Body of pancreas (tissue), 4 donors: ENCODE data around the gene PANX1. TPM values are rescaled to one million over a fixed set of nuclear protein-coding genes. Genes with fewer than 3 reads are reported as not detected.

Source experiments
- ATAC-seq: fragments of 150-250 bp; one replicate; pipeline ENCODE4 v1.9.1; 2016
- DNase-seq, 4 donors: peaks; one replicate each; pipeline ENCODE4 v3.0.0-alpha.2; 2019
- H3K27ac ChIP-seq, 4 donors: fragments of 200-600 bp; sonication (generic); 1 replicate in 3 of 4; 2 replicates in 1 of 4; pipeline versions ENCODE4 v1.5.1 to v1.6.1; 2016 to 2019; ENCODE audit warnings: mild to moderate bottlenecking in 1 of 4, mixed read lengths in 1 of 4, moderate library complexity in 1 of 4
- H3K27me3 ChIP-seq, 2 donors: fragments of 200-600 bp; sonication (generic); one replicate each; pipeline ENCODE4 v1.6.0; 2016; ENCODE audit warnings: mild to moderate bottlenecking in 1 of 2
- H3K36me3 ChIP-seq, 2 donors: fragments of 200-600 bp; sonication (generic); replicated peaks in 1 of 2; 2 replicates each; pipeline ENCODE4 v1.5.1; 2016; ENCODE audit warnings: low read depth in 2 of 2; ENCODE audit not compliant: insufficient read depth in 1 of 2
- H3K4me1 ChIP-seq: fragments of 200-600 bp; sonication (generic); one replicate; pipeline ENCODE4 v1.6.0; 2016
- H3K4me3 ChIP-seq, 2 donors: fragments of 200-600 bp; sonication (generic); 1 replicate in 1 of 2; 2 replicates in 1 of 2; pipeline ENCODE4 v1.5.1; 2016 to 2019
- H3K9me3 ChIP-seq, 3 donors: fragments of 200-600 bp; sonication (generic); 1 replicate in 2 of 3; 2 replicates in 1 of 3; pipeline ENCODE4 v1.5.1; 2016
- CTCF ChIP-seq, 7 experiments: fragments of 450-650 bp in 4 of 7; fragments of 200-600 bp in 3 of 7; sonication (generic) in 3 of 7; IDR thresholded peaks; one replicate each; pipeline ENCODE4 v1.5.1; 2016 to 2019; ENCODE audit warnings: antibody characterized with exemption in 7 of 7
- POLR2A ChIP-seq, 3 donors: fragments of 450-650 bp; IDR thresholded peaks; one replicate each; pipeline ENCODE4 v1.6.1; 2016; ENCODE audit warnings: antibody characterized with exemption in 3 of 3, mild to moderate bottlenecking in 2 of 3
- WGBS, 2 donors: methylation state at CpG; one replicate each; pipeline ENCODE4 v1.1.5; 2017; 5-methylcytosine and 5-hydroxymethylcytosine counted together
- intact Hi-C: fragments of 100-400 bp; cut with DNase I; formaldehyde crosslinking; loops from one replicate; pipeline ENCODE4 v1.15.1; 2023
- total RNA-seq, 2 donors: library from RNA; depleted of rRNA; stranded (reverse); fragments of >200 nt; gene quantifications; one replicate each; pipeline ENCODE4 v1.1.0, GENCODE V29; 2016

The PANX1 gene
- total RNA-seq, 2 donors from 2014 or later = 8.6 to 14.2 TPM

- DNase-seq (no peak), ATAC-seq (no peak)
- intact Hi-C loops = no loop called here
- H3K9me3 ChIP-seq = no peaks in the 10 kb centered on the region
- 84 to 91% methylated on average over 11 of the region's 11 CpGs for WGBS, 2 donors
- peaks cover 1% of the 10 kb centered on the region for H3K4me1 ChIP-seq
- no peak overlapping the region for H3K4me3 ChIP-seq
- H3K36me3 ChIP-seq = no peaks in the 10 kb centered on the region
- no peak for TF ChIP-seq POLR2A (IDR thresholded peaks at IDR 0.05)
- no peak for TF ChIP-seq CTCF (IDR thresholded peaks at IDR 0.05)
- H3K27me3 ChIP-seq = no peaks in the 10 kb centered on the region
- no peak overlapping the region for H3K27ac ChIP-seq
These were observed 49.7 kb downstream of the PANX1 start for GRCh38 chr11:94178331-94178730.

- Histone ChIP-seq H3K36me3 (no peaks in the 10 kb centered on the region), H3K4me3 (no peak overlapping the region), H3K27ac (no peak overlapping the region), H3K9me3 (no peaks in the 10 kb centered on the region), H3K4me1 (peaks cover 13% of the 10 kb centered on the region), H3K27me3 (no peaks in the 10 kb centered on the region)
- WGBS, 2 donors = 88 to 89% methylated on average over 12 of the region's 12 CpGs
- intact Hi-C loops = no loop called here
- ATAC-seq (no peak), DNase-seq (no peak)
- TF ChIP-seq CTCF (IDR thresholded peaks at IDR 0.05) (no peak), POLR2A (IDR thresholded peaks at IDR 0.05) (no peak)
These were observed 51.1 kb downstream of the PANX1 start for GRCh38 chr11:94179696-94180095.

- no peak overlapping the region for H3K27ac ChIP-seq
- H3K4me1 ChIP-seq = peaks cover 30% of the 10 kb centered on the region
- TF ChIP-seq CTCF (IDR thresholded peaks at IDR 0.05) = no peak
- no peak for TF ChIP-seq POLR2A (IDR thresholded peaks at IDR 0.05)
- no peak for DNase-seq
- 74 to 76% methylated on average over 5 of the region's 5 CpGs for WGBS, 2 donors
- H3K36me3 ChIP-seq = no peaks in the 10 kb centered on the region
- H3K4me3 ChIP-seq = no peak overlapping the region
- intact Hi-C loops = no loop called here
- H3K9me3 ChIP-seq = no peaks in the 10 kb centered on the region
- no peak for ATAC-seq
- no peaks in the 10 kb centered on the region for H3K27me3 ChIP-seq
These were observed 52.9 kb downstream of the PANX1 start for GRCh38 chr11:94181526-94181925.

- 37 to 39% methylated on average over 2 of the region's 2 CpGs for WGBS, 2 donors
- H3K4me1 ChIP-seq = peaks cover 30% of the 10 kb centered on the region
- H3K27me3 ChIP-seq = no peaks in the 10 kb centered on the region
- intact Hi-C loops = no loop called here
- H3K9me3 ChIP-seq = no peaks in the 10 kb centered on the region
- H3K4me3 ChIP-seq = no peak overlapping the region
- ATAC-seq (no peak), DNase-seq (no peak)
- no peak overlapping the region for H3K27ac ChIP-seq
- H3K36me3 ChIP-seq = no peaks in the 10 kb centered on the region
- TF ChIP-seq POLR2A (IDR thresholded peaks at IDR 0.05) = no peak
- TF ChIP-seq CTCF (IDR thresholded peaks at IDR 0.05) = no peak
These were observed 53.3 kb downstream of the PANX1 start for GRCh38 chr11:94181943-94182342.

- Histone ChIP-seq H3K36me3 (no peaks in the 10 kb centered on the region), H3K27ac (peak overlapping the region in 2 of 4 donors; percentile 31 to 35), H3K4me3 (no peak overlapping the region), H3K9me3 (no peaks in the 10 kb centered on the region), H3K4me1 (peaks cover 30% of the 10 kb centered on the region), H3K27me3 (no peaks in the 10 kb centered on the region)
- intact Hi-C loops = no loop called here
- peak; percentile 9 for ATAC-seq
- no peak for DNase-seq
- 70% methylated on average over 8 of the region's 8 CpGs for WGBS, 2 donors
- TF ChIP-seq CTCF (IDR thresholded peaks at IDR 0.05) = no peak
- no peak for TF ChIP-seq POLR2A (IDR thresholded peaks at IDR 0.05)
These were observed 54.7 kb downstream of the PANX1 start for GRCh38 chr11:94183251-94183885.
